D721Med (cell line): ENCODE results near the gene SLC13A2.

Experiments used
- DNase-seq: peaks from one replicate; pipeline ENCODE4 v3.0.0; 2011; ENCODE audit warnings: low spot score; ENCODE audit not compliant: insufficient read length
- FAIRE-seq: peaks from 2 replicates; lab custom pipeline; 2011; peaks lifted over from hg19 to GRCh38; lab: Jason Lieb, UNC
- CTCF ChIP-seq: IDR thresholded peaks from 2 replicates; pipeline ENCODE4 v1.5.1; 2012; ENCODE audit warnings: mild to moderate bottlenecking, control low read depth; ENCODE audit not compliant: insufficient read depth; ENCODE audit errors: missing control alignments

The SLC13A2 gene

GRCh38 chr17:28529013-28529400 lies 55.6 kb downstream of the SLC13A2 start:
- TF ChIP-seq CTCF = no peak
- DNase-seq (no peak), FAIRE-seq (no peak)

- FAIRE-seq = no peak
- DNase-seq = no peak
- TF ChIP-seq CTCF = no peak
These were observed 56.8 kb downstream of the SLC13A2 start for GRCh38 chr17:28530250-28530649.

GRCh38 chr17:28530926-28531325 lies 57.5 kb downstream of the SLC13A2 start:
- DNase-seq (no peak), FAIRE-seq (no peak)
- TF ChIP-seq CTCF = no peak

GRCh38 chr17:28532050-28532960 lies 58.9 kb downstream of the SLC13A2 start:
- no peak for FAIRE-seq
- TF ChIP-seq CTCF = no peak
- no peak for DNase-seq

- no peak for FAIRE-seq
- no peak for DNase-seq
- no peak for TF ChIP-seq CTCF
These were observed 59.8 kb downstream of the SLC13A2 start for GRCh38 chr17:28533091-28533807.

GRCh38 chr17:28534740-28535375 lies 61.4 kb downstream of the SLC13A2 start:
- TF ChIP-seq CTCF = no peak
- DNase-seq = no peak
- no peak for FAIRE-seq
